Measurements from ENCODE around the gene KASH5. TPM values are rescaled to one million over a fixed set of nuclear protein-coding genes. Genes with fewer than 3 reads are reported as not detected.

The KASH5 gene
- total RNA-seq, 1 experiment from 2014 or later = 1.00 TPM

DNA sequence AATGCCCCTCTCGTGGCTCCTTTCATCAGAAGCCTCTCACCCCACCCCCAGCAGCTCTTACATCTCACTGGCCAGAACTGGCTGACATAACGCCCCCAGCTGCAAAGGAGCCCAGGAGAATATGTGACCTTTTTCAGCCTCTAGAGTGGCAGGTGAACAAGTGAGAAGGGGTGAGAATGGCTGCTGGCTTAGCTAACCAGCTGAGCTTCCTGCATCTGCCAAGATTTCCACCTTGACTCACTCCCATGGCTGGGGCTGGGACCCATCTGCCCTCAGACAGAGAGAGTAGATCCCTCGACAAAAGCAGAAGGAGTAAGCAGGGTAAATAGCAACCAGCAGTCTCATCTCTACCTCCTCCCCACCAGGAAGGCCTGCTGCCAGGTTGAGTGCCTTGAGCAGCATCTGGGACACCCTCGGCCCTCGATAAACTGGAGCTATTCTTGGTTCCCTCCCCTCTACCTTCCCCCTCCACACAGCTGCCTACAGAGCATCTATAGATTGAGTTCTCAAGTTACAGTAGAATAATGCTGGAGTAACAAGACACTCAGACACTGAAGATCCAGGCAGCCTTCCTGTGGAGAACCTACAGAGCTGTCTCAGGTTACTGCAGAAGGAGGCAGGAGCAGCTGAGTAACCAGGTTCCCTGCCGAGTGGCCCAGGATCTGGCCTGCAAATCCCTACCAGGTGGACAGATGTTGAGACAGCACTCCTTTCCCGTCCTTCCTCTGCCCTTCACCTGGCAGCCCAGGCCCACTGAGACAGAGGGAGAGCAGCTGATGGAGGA is 15.5 kb downstream of the KASH5 start:
- Histone ChIP-seq H3K27me3 (replicated peaks; ENCODE audit: control insufficient read depth, insufficient read depth, low read length) (no peaks in the 10 kb centered on the region), H3K4me3 (ENCODE audit: low read depth, low read length) (no peak overlapping the region), H3K4me1 (peaks cover 13% of the 10 kb centered on the region), H3K9me3 (no peaks in the 10 kb centered on the region), H3K36me3 (ENCODE audit: control insufficient read depth, insufficient read depth, low read length) (no peaks in the 10 kb centered on the region)
- intact Hi-C loops (cut with micrococcal nuclease; ENCODE audit: unreplicated experiment) = no loop called here
- peaks cover 6% of the 10 kb centered on the region for H3K27me3 Mint-ChIP-seq (ENCODE audit: insufficient read depth, unreplicated experiment)
- DNase-seq = no peak
- TF ChIP-seq, protein P1, sequence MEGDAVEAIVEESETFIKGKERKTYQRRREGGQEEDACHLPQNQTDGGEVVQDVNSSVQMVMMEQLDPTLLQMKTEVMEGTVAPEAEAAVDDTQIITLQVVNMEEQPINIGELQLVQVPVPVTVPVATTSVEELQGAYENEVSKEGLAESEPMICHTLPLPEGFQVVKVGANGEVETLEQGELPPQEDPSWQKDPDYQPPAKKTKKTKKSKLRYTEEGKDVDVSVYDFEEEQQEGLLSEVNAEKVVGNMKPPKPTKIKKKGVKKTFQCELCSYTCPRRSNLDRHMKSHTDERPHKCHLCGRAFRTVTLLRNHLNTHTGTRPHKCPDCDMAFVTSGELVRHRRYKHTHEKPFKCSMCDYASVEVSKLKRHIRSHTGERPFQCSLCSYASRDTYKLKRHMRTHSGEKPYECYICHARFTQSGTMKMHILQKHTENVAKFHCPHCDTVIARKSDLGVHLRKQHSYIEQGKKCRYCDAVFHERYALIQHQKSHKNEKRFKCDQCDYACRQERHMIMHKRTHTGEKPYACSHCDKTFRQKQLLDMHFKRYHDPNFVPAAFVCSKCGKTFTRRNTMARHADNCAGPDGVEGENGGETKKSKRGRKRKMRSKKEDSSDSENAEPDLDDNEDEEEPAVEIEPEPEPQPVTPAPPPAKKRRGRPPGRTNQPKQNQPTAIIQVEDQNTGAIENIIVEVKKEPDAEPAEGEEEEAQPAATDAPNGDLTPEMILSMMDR (IDR thresholded peaks at IDR 0.05; ENCODE audit: insufficient read depth in 1 of 2, low read depth in 1 of 2, low read length in 1 of 2, severe bottlenecking in 1 of 2, unreplicated experiment in 1 of 2) = no peak
- no peaks in the 10 kb centered on the region for H3K9me3 Mint-ChIP-seq (ENCODE audit: unreplicated experiment)
- CTCF ChIA-PET = no interaction called here
- BruUV-seq (replicated peaks) = no TSS peak
- H3K27ac Mint-ChIP-seq (ENCODE audit: unreplicated experiment) = no peak overlapping the region
- peaks cover 6% of the 10 kb centered on the region for H3K36me3 Mint-ChIP-seq (ENCODE audit: insufficient read depth, unreplicated experiment)
- peaks cover 4% of the 10 kb centered on the region for H3K4me1 Mint-ChIP-seq (ENCODE audit: low read depth, unreplicated experiment)
- H3K4me3 Mint-ChIP-seq (ENCODE audit: unreplicated experiment) = no peak overlapping the region
- POLR2A ChIA-PET = no interaction called here

DNA sequence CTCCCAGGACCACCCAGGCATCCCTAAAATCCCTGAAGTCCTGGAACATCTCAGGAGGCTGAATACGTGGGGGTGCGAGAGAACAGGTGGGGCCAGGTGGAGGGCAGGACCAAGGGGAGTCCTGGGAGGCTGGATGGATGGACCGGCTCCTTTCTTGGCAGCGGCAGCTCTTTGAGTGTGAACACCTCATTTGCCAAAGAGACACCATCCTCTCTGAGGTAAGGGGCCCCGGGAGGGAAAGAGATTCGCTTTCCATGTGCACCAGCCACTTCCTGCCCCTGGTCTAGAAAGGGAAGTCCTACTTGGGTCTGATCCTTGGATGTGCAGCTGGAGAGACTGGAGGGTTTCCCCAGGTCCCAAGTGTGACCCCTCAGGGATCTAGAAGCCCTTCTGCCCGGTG is 19.0 kb downstream of the KASH5 start:
- intact Hi-C loops (cut with micrococcal nuclease; ENCODE audit: unreplicated experiment) = no loop called here
- CTCF ChIA-PET = no interaction called here
- POLR2A ChIA-PET = no interaction called here
- Mint-ChIP-seq H3K27me3 (ENCODE audit: insufficient read depth, unreplicated experiment) (peaks cover 6% of the 10 kb centered on the region), H3K36me3 (ENCODE audit: insufficient read depth, unreplicated experiment) (peaks cover 6% of the 10 kb centered on the region), H3K9me3 (ENCODE audit: unreplicated experiment) (no peaks in the 10 kb centered on the region), H3K4me1 (ENCODE audit: low read depth, unreplicated experiment) (no peaks in the 10 kb centered on the region), H3K27ac (ENCODE audit: unreplicated experiment) (no peak overlapping the region), H3K4me3 (ENCODE audit: unreplicated experiment) (no peak overlapping the region)
- Histone ChIP-seq H3K27me3 (replicated peaks; ENCODE audit: control insufficient read depth, insufficient read depth, low read length) (no peaks in the 10 kb centered on the region), H3K4me1 (no peaks in the 10 kb centered on the region), H3K9me3 (no peaks in the 10 kb centered on the region), H3K4me3 (ENCODE audit: low read depth, low read length) (no peak overlapping the region), H3K36me3 (ENCODE audit: control insufficient read depth, insufficient read depth, low read length) (no peaks in the 10 kb centered on the region)
- no peak for DNase-seq
- TF ChIP-seq, protein P1 (IDR thresholded peaks at IDR 0.05; ENCODE audit: insufficient read depth in 1 of 2, low read depth in 1 of 2, low read length in 1 of 2, severe bottlenecking in 1 of 2, unreplicated experiment in 1 of 2) = no peak
- BruUV-seq (replicated peaks) = no TSS peak

DNA sequence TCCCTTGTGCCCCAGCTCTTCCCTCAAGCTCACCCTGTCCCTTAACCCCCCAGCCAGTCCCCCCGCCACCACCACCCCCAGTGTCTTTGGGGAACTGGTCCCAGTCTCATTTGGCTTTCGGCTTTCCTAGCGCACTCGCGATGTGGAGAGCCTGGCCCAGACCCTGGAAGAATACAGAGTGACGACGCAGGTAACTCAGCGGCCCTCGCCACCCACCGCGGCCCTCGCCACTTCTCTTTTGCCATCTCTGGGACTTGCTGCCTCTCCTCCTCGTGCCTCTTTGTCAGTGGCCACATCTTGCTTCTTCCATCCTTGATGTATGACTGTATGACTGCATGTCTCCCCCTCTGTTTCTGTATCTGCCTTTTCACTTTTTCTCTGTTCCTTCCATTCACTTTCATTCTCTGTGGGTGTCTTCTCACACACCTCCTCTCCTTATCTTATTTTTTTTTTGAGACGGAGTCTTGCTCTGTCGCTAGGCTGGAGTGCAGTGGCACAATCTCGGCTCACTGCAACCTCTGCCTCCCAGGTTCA is 19.5 kb downstream of the KASH5 start:
- CTCF ChIA-PET = no interaction called here
- Mint-ChIP-seq H3K27ac (ENCODE audit: unreplicated experiment) (no peak overlapping the region), H3K4me1 (ENCODE audit: low read depth, unreplicated experiment) (no peaks in the 10 kb centered on the region), H3K4me3 (ENCODE audit: unreplicated experiment) (no peak overlapping the region), H3K36me3 (ENCODE audit: insufficient read depth, unreplicated experiment) (peaks cover 6% of the 10 kb centered on the region), H3K27me3 (ENCODE audit: insufficient read depth, unreplicated experiment) (peaks cover 6% of the 10 kb centered on the region), H3K9me3 (ENCODE audit: unreplicated experiment) (no peaks in the 10 kb centered on the region)
- H3K4me3 ChIP-seq (ENCODE audit: low read depth, low read length) = no peak overlapping the region
- H3K9me3 ChIP-seq = no peaks in the 10 kb centered on the region
- intact Hi-C loops (cut with micrococcal nuclease; ENCODE audit: unreplicated experiment) = no loop called here
- no peaks in the 10 kb centered on the region for H3K36me3 ChIP-seq (ENCODE audit: control insufficient read depth, insufficient read depth, low read length)
- no peak for DNase-seq
- no peaks in the 10 kb centered on the region for H3K4me1 ChIP-seq
- no peaks in the 10 kb centered on the region for H3K27me3 ChIP-seq (replicated peaks; ENCODE audit: control insufficient read depth, insufficient read depth, low read length)
- TF ChIP-seq, protein P1 (IDR thresholded peaks at IDR 0.05; ENCODE audit: insufficient read depth in 1 of 2, low read depth in 1 of 2, low read length in 1 of 2, severe bottlenecking in 1 of 2, unreplicated experiment in 1 of 2) = no peak
- POLR2A ChIA-PET = no interaction called here
- BruUV-seq (replicated peaks) = no TSS peak
